Gastrocnemius medialis (tissue), 4 donors: ENCODE results near the gene SLC38A9.

Source experiments
- POLR2A ChIP-seq, 2 donors: fragments of 450-650 bp; IDR thresholded peaks; one replicate each; pipeline ENCODE4 v1.6.1; 2017; ENCODE audit warnings: antibody characterized with exemption in 2 of 2, mild to moderate bottlenecking in 2 of 2, moderate library complexity in 2 of 2
- TF ChIP-seq, protein P1 (sequence below), 5 experiments: fragments of 450-650 bp in 3 of 5; fragments of 200-600 bp in 2 of 5; sonication (generic) in 2 of 5; IDR thresholded peaks in 4 of 5; conservative IDR thresholded peaks in 1 of 5; 1 replicate in 4 of 5; 2 replicates in 1 of 5; pipeline ENCODE4 v1.5.1; 2016 to 2019; ENCODE audit warnings: antibody characterized with exemption in 5 of 5, mild to moderate bottlenecking in 3 of 5, moderate library complexity in 3 of 5

DNA sequence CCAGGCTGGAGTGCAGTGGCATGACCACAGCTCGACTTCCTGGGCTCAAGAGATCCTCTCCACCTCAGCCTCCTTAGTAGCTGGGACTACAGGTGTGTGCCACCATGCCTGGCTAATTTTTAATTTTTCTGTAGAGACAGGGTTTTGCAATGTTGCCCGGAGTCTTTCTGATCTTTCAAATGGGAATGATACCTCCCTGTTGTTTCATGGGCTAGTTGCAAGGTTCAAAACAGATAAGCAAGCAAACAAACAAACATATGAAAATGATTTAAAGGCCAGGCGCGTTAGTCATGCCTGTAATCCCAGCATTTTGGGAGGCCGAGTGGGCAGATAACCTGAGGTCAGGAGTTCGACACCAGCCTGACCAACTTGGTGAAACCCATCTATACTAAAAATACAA lies 132.1 kb downstream of the SLC38A9 start:
- TF ChIP-seq, protein P1, sequence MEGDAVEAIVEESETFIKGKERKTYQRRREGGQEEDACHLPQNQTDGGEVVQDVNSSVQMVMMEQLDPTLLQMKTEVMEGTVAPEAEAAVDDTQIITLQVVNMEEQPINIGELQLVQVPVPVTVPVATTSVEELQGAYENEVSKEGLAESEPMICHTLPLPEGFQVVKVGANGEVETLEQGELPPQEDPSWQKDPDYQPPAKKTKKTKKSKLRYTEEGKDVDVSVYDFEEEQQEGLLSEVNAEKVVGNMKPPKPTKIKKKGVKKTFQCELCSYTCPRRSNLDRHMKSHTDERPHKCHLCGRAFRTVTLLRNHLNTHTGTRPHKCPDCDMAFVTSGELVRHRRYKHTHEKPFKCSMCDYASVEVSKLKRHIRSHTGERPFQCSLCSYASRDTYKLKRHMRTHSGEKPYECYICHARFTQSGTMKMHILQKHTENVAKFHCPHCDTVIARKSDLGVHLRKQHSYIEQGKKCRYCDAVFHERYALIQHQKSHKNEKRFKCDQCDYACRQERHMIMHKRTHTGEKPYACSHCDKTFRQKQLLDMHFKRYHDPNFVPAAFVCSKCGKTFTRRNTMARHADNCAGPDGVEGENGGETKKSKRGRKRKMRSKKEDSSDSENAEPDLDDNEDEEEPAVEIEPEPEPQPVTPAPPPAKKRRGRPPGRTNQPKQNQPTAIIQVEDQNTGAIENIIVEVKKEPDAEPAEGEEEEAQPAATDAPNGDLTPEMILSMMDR (IDR thresholded peaks at IDR 0.05 in 4 of 5, conservative IDR thresholded peaks at IDR 0.05 in 1 of 5), result no peak
- no peak for TF ChIP-seq POLR2A (IDR thresholded peaks at IDR 0.05)
